Gastrocnemius medialis (tissue), 4 donors: ENCODE results near the gene PSMD14. TPM values are rescaled to one million over a fixed set of nuclear protein-coding genes. Genes with fewer than 3 reads are reported as not detected.

Experiments
- ATAC-seq, 2 donors: fragments of 150-250 bp; one replicate each; pipeline ENCODE4 v1.9.1; 2016
- DNase-seq, 2 donors: peaks; one replicate each; pipeline ENCODE4 v3.0.0-alpha.2; 2019
- H3K27ac ChIP-seq, 4 donors: fragments of 200-600 bp; sonication (generic); 1 replicate in 1 of 4; 2 replicates in 3 of 4; pipeline ENCODE4 v1.5.1; 2016 to 2018; ENCODE audit warnings: mild to moderate bottlenecking in 2 of 4, moderate library complexity in 1 of 4
- H3K27me3 ChIP-seq, 3 donors: fragments of 200-600 bp; sonication (generic) in 2 of 3; 1 replicate in 1 of 3; 2 replicates in 2 of 3; pipeline versions ENCODE4 v1.5.1 to v1.6.0; 2016 to 2019; ENCODE audit warnings: mild to moderate bottlenecking in 1 of 3, moderate library complexity in 1 of 3
- H3K36me3 ChIP-seq, 2 donors: fragments of 200-600 bp; sonication (generic) in 1 of 2; one replicate each; pipeline ENCODE4 v1.5.1; 2017 to 2018
- H3K4me1 ChIP-seq, 2 donors: fragments of 200-600 bp; sonication (generic) in 1 of 2; one replicate each; pipeline ENCODE4 v1.5.1; 2016 to 2017; ENCODE audit warnings: mild to moderate bottlenecking in 2 of 2
- H3K4me3 ChIP-seq, 4 donors: fragments of 200-600 bp; sonication (generic) in 3 of 4; 1 replicate in 1 of 4; 2 replicates in 3 of 4; pipeline ENCODE4 v1.5.1; 2016 to 2019; ENCODE audit warnings: mild to moderate bottlenecking in 2 of 4
- H3K9me3 ChIP-seq, 3 donors: fragments of 200-600 bp; sonication (generic) in 2 of 3; 1 replicate in 1 of 3; 2 replicates in 2 of 3; pipeline ENCODE4 v1.5.1; 2016 to 2019
- POLR2A ChIP-seq, 2 donors: fragments of 450-650 bp; IDR thresholded peaks; one replicate each; pipeline ENCODE4 v1.6.1; 2017; ENCODE audit warnings: antibody characterized with exemption in 2 of 2, mild to moderate bottlenecking in 2 of 2, moderate library complexity in 2 of 2
- in situ Hi-C, 4 donors: fragments of 200-750 bp; cut with MboI; loops; one replicate each; pipeline versions ENCODE4 v1.15.0 to v1.8.0; 2017; ENCODE audit warnings: low sequenced_read_pairs in 4 of 4
- intact Hi-C: fragments of 100-400 bp; cut with DNase I; formaldehyde crosslinking; loops from one replicate; pipeline ENCODE4 v1.15.1; 2023; ENCODE audit warnings: low total_unique reads
- total RNA-seq, 4 donors: library from RNA; depleted of rRNA; stranded (reverse); fragments of >200 nt; gene quantifications; one replicate each; pipeline versions ENCODE4 v1.1.0 to v1.2.3, GENCODE V29; 2016
- TF ChIP-seq, protein P1 (sequence below), 5 experiments: fragments of 450-650 bp in 3 of 5; fragments of 200-600 bp in 2 of 5; sonication (generic) in 2 of 5; IDR thresholded peaks in 4 of 5; conservative IDR thresholded peaks in 1 of 5; 1 replicate in 4 of 5; 2 replicates in 1 of 5; pipeline ENCODE4 v1.5.1; 2016 to 2019; ENCODE audit warnings: antibody characterized with exemption in 5 of 5, mild to moderate bottlenecking in 3 of 5, moderate library complexity in 3 of 5

PSMD14 gene
- total RNA-seq, 4 donors from 2014 or later, result 138 to 195 (median 163) TPM

GRCh38 chr2:161374446-161374845, 66.2 kb downstream of the PSMD14 start:
- Histone ChIP-seq H3K27ac (no peak overlapping the region), H3K4me1 (peaks cover 0 to 6% of the 10 kb centered on the region in 2 donors), H3K36me3 (peaks cover 0 to 31% of the 10 kb centered on the region in 2 donors), H3K9me3 (no peaks in the 10 kb centered on the region), H3K4me3 (no peak overlapping the region), H3K27me3 (no peaks in the 10 kb centered on the region)
- intact Hi-C loops (no loop called here), in situ Hi-C loops (no loop called here)
- no peak for TF ChIP-seq POLR2A (IDR thresholded peaks at IDR 0.05)
- TF ChIP-seq, protein P1, sequence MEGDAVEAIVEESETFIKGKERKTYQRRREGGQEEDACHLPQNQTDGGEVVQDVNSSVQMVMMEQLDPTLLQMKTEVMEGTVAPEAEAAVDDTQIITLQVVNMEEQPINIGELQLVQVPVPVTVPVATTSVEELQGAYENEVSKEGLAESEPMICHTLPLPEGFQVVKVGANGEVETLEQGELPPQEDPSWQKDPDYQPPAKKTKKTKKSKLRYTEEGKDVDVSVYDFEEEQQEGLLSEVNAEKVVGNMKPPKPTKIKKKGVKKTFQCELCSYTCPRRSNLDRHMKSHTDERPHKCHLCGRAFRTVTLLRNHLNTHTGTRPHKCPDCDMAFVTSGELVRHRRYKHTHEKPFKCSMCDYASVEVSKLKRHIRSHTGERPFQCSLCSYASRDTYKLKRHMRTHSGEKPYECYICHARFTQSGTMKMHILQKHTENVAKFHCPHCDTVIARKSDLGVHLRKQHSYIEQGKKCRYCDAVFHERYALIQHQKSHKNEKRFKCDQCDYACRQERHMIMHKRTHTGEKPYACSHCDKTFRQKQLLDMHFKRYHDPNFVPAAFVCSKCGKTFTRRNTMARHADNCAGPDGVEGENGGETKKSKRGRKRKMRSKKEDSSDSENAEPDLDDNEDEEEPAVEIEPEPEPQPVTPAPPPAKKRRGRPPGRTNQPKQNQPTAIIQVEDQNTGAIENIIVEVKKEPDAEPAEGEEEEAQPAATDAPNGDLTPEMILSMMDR (IDR thresholded peaks at IDR 0.05 in 4 of 5, conservative IDR thresholded peaks at IDR 0.05 in 1 of 5), result no peak
- no peak for ATAC-seq
- no peak for DNase-seq

- ATAC-seq, result peak; percentile 86 to 95
- TF ChIP-seq, protein P1 (IDR thresholded peaks at IDR 0.05 in 4 of 5, conservative IDR thresholded peaks at IDR 0.05 in 1 of 5), result no peak
- TF ChIP-seq POLR2A (IDR thresholded peaks at IDR 0.05), result no peak
- intact Hi-C loops (no loop called here), in situ Hi-C loops (no loop called here)
- peaks cover 0 to 5% of the 10 kb centered on the region in 2 donors for H3K4me1 ChIP-seq
- DNase-seq, result peak; percentile 39 to 66
- H3K4me3 ChIP-seq, result no peak overlapping the region
- no peaks in the 10 kb centered on the region for H3K9me3 ChIP-seq
- H3K36me3 ChIP-seq, result no peaks in the 10 kb centered on the region
- H3K27me3 ChIP-seq, result no peaks in the 10 kb centered on the region
- H3K27ac ChIP-seq, result no peak overlapping the region
These were observed 71.5 kb downstream of the PSMD14 start for GRCh38 chr2:161379740-161380139.

DNA sequence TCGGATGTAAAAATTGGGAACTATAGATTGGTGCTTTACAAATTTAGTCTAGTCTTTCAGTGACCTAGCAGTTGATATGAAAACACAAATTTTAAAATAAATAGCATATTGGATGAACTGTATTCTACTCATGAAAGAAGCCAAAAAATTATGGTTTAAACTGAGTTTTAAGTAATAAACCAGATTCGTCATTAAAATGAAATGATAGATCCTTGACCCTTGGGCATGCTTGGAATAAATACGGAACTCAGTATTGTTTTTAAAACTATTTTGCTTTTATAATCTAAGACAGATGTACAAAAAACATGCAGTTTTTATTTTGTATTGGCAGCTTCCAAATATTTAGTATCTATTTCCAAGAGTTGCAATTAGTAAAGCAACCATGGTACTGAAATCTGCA, 73.3 kb downstream of the PSMD14 start:
- in situ Hi-C loops (no loop called here), intact Hi-C loops (no loop called here)
- Histone ChIP-seq H3K27ac (no peak overlapping the region), H3K36me3 (peaks cover 0 to 8% of the 10 kb centered on the region in 2 donors), H3K4me1 (peaks cover 0 to 5% of the 10 kb centered on the region in 2 donors), H3K9me3 (no peaks in the 10 kb centered on the region), H3K27me3 (no peaks in the 10 kb centered on the region), H3K4me3 (no peak overlapping the region)
- DNase-seq (no peak), ATAC-seq (no peak)
- TF ChIP-seq POLR2A (IDR thresholded peaks at IDR 0.05), result no peak

- intact Hi-C loops (no loop called here), in situ Hi-C loops (no loop called here)
- no peak for DNase-seq
- Histone ChIP-seq H3K4me1 (peaks cover 0 to 5% of the 10 kb centered on the region in 2 donors), H3K36me3 (peaks cover 0 to 17% of the 10 kb centered on the region in 2 donors), H3K27me3 (no peaks in the 10 kb centered on the region), H3K27ac (no peak overlapping the region), H3K9me3 (no peaks in the 10 kb centered on the region), H3K4me3 (no peak overlapping the region)
- no peak for ATAC-seq
- TF ChIP-seq, protein P1 (IDR thresholded peaks at IDR 0.05 in 4 of 5, conservative IDR thresholded peaks at IDR 0.05 in 1 of 5), result no peak
- TF ChIP-seq POLR2A (IDR thresholded peaks at IDR 0.05), result no peak
These were observed 74.5 kb downstream of the PSMD14 start for GRCh38 chr2:161382747-161383146.

- no peak for ATAC-seq
- Histone ChIP-seq H3K4me1 (no peaks in the 10 kb centered on the region), H3K27ac (no peak overlapping the region), H3K9me3 (no peaks in the 10 kb centered on the region), H3K36me3 (peaks cover 0 to 17% of the 10 kb centered on the region in 2 donors), H3K4me3 (no peak overlapping the region), H3K27me3 (no peaks in the 10 kb centered on the region)
- DNase-seq, result no peak
- intact Hi-C loops, result no loop called here
- in situ Hi-C loops, result no loop called here
- no peak for TF ChIP-seq POLR2A (IDR thresholded peaks at IDR 0.05)
- TF ChIP-seq, protein P1 (IDR thresholded peaks at IDR 0.05 in 4 of 5, conservative IDR thresholded peaks at IDR 0.05 in 1 of 5), result no peak
These were observed 76.6 kb downstream of the PSMD14 start for GRCh38 chr2:161384864-161385263.
